A673 (cell line): Measurements from ENCODE around the gene WDR82.

Source experiments
- EZH2 ChIP-seq: fragments of 200-600 bp; sonication (generic); IDR thresholded peaks from 2 replicates; pipeline ENCODE4 v1.6.1; 2017; ENCODE audit warnings: borderline replicate concordance, low read depth, mild to moderate bottlenecking, mixed read lengths, antibody characterized with exemption, low read length; ENCODE audit not compliant: poor library complexity, severe bottlenecking
- TF ChIP-seq, protein P1 (sequence below): fragments of 300-800, 200-600 bp; sonication (generic); conservative IDR thresholded peaks from 2 replicates; pipeline ENCODE4 v1.5.1; 2017; ENCODE audit warnings: low read depth, mild to moderate bottlenecking, antibody characterized with exemption, low read length, moderate library complexity, mixed read lengths

DNA sequence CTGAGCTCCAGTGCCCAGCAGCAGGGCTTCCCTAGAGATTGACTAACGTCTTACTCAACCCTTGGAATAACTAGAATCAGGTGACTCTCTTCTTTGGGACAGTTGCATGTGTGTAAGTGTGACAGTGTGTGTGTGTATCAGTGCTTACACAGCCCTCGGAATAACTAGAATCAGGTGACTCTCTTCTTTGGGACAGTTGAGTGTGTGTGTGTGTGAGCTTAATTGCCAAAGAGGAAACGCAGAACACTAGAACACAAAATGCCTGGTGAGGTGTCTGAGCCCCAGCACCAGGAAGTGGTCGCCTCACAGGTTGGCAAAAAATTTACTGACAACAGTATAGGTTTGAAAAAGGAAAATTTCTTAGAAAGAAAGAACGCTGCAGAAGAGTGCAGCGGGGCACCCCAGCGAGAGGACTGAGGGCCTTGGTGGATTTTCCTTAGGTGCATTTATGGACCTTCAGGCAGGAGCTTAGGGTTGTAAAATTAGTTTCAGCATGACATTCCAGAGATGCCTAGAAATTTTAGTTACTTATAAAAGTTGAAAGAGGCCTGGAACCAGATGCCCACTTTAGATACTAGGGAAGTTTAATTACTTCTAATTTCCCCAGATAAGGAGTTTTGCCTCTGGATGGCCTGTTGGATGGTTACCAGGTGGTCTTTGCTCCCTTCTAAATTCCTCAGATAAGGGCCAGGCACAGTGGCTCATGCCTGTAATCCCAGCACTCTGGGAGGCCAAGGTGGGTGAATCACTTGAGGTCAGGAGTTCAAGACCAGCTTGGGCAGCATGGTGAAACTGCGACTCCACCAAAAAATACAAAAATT lies 3.7 kb upstream of the WDR82 start:
- TF ChIP-seq, protein P1, sequence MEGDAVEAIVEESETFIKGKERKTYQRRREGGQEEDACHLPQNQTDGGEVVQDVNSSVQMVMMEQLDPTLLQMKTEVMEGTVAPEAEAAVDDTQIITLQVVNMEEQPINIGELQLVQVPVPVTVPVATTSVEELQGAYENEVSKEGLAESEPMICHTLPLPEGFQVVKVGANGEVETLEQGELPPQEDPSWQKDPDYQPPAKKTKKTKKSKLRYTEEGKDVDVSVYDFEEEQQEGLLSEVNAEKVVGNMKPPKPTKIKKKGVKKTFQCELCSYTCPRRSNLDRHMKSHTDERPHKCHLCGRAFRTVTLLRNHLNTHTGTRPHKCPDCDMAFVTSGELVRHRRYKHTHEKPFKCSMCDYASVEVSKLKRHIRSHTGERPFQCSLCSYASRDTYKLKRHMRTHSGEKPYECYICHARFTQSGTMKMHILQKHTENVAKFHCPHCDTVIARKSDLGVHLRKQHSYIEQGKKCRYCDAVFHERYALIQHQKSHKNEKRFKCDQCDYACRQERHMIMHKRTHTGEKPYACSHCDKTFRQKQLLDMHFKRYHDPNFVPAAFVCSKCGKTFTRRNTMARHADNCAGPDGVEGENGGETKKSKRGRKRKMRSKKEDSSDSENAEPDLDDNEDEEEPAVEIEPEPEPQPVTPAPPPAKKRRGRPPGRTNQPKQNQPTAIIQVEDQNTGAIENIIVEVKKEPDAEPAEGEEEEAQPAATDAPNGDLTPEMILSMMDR = no peak
- TF ChIP-seq EZH2 = no peak
